Measurements from ENCODE around the gene ZBTB34.
A peak's percentile ranks its signal among the peaks of the same experiment; 100 is the strongest.

ZBTB34 gene

DNA sequence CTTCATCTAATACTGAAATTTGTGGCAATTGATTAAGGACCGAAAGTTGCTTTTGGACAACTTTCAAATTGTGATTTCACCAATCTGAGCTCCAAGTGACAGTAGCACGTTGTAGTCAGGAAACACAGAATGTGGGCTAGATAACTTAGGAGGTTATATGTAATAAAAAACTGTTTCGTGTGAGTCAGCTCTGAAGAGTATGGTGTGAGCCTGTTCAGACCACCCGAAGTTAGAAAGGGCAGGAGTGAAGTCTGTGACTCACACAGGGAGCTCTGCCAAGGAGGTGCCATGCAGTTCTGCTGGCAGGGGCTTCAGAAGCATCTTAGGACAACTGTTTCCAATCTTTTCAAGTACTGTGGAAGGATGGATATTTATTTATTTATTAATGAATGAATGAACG lies 16.4 kb upstream of the ZBTB34 start:
- no peak for DNase-seq

DNA sequence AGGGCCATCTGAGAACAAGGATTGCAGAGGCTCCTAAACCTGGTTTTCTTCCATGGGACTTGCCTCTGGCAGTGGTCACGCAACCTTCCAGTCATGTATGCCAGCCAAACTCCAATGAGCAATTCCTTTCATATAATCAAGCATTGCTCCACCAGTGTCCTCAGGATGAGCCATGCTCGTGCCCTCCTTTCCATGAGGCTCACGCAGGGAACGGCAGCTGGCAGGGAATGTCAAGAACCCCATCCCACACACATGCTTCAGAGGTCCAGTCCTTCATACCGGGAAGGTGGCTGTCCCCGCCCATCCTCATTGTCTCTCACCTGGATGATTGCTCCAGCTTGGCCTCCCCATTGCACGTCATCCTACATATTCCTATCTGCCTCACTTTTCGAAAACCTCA lies 13.4 kb upstream of the ZBTB34 start:
- DNase-seq, result no peak

DNA sequence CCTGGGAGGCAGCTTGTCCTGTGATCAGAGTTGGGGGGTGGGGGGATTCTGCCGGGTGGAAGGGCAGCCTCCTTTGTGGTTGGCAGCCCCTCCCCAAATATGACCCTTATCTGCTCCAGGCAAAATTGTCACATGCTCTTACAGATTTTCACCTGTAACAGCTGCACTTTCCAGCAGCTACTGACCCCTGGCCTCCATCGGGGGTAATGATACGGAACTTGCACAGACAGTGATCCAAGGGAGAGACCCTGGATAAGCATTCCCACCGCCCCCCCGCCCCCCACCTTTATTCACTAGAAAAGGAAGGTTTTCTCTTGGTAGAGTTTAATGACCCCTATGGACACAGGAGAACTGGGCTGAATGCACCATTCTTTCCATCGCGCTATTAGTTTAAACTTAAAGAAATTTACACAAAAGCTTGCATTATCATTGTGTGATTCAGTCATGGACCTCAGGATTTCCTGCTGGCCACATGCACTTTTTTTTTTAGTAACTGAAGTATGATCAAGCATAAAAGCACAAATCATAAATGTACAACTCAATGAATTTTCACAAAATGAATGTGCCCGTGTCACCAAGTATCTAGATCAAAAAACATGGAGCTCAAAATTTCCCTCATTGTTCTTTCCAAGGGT lies 10.7 kb upstream of the ZBTB34 start:
- no peak for DNase-seq

DNA sequence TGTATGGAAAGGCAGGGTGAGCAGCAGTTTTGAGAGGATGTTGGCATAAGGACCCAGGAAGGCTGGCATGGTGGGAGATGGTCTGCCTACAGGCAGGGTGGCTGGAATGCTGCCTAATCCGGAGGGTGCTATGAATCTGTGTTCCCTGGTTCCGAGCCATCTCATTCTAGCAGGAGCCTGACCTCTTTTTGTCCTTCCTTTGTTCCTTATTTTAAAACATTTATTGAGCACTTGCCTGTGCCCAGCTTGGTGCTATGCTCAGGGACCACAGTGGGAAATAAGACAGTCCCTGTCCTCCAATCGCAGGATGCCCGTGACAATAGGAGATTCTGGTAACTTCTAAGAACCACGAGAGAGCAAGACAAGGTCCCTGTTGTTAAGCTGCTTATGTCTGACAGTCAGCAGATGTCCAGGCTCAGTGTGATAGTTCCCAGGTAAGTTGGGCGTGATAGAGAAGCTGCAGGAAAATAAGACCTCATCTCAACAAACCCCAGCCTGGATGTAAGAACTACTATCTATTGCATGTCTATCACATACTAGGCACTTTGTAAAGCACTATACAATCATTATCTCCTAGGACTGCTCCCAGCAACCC lies 9.1 kb upstream of the ZBTB34 start:
- no peak for DNase-seq

DNA sequence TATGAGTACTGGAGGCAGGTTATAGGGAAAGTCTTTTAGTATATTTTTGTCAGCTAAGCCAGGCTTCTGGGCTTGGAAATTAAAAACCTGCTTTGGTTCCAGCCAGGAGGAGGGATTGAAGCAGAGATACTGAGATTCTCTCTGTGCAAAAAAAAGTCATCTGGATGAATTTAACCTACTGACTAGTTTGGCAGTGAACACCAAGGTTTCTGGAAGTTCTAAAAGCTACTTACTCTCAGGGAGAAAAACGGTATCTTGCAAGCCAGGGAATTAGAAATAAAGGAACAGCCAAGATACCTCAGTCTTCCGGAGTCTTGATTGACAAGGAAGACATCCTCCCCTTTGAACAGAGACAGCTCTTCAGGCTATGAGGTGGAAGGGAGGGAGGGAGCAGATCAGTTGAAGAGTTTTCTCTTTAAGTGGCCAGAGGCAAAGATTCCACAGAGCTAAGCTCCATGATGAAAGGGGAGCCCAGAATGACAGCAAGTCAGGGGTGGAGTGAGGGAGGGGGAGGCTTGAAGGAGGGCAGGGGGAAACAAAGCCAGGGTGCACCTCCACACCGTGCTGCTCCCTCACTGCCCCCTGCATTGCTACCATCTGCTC lies 8.3 kb upstream of the ZBTB34 start:
- DNase-seq, result no peak

DNA sequence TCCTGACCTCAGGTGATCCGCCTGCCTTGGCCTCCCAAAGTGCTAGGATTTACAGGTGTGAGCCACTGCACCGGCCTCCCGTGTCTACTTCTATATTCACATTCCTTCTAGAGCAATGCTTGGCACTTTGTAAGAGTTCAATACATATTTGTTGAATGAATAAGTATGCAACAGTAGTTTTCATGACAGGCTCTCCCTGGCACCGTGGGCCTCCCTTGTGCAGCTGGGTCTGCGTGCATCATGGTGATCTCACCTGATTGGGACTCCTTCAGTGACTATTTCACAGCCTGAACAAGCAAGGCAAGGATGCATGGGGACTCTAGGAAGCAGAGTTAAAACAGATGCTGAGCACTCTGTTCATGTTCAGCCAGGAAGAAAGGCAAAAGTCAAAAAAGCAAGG lies 6.8 kb upstream of the ZBTB34 start:
- DNase-seq, result no peak

DNA sequence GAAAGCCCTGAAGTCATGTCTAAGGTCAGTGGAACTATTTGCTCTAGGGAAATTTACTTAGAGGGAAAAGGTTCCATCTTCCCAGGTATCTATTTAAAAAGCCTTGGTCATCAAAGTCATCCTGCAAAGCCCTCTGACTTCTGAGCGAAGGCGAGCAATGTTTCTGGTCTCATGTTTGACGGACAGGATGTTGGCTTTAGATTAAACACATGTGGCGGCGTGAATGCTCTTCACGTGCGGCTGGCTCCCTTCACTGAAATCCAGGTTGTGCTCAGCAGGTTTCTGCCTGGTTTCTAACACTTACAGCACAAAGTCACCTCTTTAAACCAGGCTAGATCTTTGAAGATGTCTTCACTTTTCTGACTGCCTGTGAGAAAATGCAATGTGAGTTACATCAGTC lies 5.7 kb upstream of the ZBTB34 start:
- no peak for DNase-seq

DNA sequence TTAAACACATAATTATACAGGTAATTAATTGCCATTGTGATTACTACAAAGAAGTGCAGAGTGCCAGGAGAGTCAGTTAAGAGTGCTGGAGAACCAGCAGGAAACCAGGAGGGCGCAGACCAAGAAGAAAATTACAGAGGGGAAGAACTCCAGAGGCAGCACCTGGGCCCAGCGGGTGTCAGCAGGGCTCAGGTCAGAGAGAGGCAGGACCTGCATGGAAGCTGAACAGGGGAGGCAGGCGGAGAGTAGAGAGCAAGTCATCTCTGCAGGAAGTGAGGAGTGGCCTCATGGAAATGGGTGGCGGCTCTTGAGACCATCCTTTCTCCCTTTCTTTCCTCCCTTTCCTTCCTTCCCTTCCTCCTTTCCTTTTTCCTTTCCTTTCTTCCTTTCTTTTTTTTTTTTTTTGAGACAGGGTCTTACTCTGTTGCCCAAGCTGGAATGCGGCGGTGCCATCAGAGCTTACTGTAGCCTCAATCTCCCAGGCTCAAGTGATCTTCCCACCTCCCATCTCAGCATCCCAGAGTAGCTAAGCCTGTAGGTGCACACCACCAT lies 4.0 kb upstream of the ZBTB34 start:
- no peak for DNase-seq

DNA sequence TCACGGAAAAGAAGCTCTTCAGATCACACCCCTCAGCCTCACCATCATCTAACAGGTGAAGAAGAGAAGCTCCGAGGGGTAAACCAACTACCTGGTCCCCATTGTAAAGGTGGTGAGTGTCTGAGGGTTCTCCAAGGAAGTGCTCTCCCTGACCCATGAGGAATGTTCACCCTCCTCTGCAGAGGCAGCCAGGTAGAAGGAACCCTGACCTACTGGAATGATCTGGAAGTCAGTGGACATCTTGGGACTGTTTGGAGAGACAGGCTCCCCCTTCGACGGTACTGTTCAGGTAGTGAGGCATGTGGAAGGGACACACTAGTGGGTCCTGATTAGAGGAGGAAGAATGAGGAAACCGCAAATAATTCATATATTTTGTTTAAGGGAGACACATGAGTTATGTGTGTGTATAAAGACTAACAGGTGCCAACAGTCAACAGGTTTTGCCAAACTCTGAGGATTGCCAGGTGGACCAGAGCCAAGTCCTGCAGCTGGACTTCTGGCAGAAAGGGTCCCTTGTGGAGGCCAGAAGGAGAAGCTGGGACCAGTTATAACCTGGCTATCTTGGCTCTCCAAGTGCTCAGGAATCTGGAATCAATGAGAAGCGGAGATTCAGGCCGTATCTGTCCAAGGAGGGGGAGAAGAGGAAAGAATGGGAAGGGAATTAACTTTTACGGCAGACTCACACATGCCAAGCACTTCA lies 3.0 kb upstream of the ZBTB34 start:
- peak; percentile 55 for DNase-seq

DNA sequence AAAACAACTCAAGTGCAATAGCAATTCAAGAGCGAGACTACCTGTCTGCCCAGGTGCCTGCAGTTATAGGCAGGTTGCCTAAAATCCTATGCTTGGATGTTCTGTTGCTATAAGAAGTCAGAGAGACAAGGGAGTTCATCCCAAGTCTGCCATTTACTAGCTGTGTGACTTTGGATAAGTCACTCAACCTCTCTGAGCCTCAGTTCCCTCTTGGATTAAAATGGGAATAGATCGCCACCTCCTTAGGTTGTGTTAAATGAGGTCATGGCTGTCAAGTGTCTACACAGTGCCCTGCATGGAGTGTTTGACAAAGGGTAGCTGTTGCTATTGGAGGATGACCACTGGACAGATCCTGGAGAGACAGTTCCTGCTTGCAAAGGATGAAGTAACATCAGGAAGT lies 1.3 kb upstream of the ZBTB34 start:
- DNase-seq, result no peak

DNA sequence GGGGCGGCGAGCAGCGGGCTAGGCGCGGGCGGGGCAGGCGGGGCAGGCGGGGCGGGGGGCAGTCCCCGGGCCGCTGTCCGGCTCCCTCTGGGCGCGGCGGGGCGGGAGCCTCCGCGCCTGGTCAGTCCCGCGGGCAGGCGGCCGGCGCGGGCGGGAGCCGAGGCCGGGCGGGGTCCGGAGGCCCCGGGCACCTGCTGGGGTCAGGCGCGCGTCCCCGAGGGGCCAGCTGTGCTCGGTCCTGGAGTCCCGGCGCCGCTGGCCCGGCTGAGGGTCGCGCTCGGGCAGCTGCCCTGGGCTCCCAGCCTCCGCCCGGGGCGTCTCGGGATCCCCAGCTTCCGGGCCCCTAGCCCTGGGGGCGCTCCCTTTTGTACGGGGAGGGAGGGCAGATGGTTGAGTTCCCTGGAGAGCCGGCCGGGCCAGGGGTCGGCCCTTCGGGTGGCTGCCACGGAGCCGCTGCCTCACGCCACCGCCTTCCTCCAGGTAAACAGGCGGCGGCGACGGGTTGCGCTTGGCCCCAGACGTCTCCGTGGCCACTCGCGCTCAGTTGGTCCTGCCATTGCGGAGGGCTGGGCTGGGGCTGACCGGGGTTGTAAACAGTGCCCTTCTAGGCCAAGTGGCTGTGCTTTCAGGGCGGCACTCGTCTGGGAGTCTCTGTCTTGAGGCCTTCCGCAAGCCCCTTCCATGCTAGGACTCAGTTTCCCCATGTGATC lies 473 bp downstream of the ZBTB34 start:
- DNase-seq, result no peak

DNA sequence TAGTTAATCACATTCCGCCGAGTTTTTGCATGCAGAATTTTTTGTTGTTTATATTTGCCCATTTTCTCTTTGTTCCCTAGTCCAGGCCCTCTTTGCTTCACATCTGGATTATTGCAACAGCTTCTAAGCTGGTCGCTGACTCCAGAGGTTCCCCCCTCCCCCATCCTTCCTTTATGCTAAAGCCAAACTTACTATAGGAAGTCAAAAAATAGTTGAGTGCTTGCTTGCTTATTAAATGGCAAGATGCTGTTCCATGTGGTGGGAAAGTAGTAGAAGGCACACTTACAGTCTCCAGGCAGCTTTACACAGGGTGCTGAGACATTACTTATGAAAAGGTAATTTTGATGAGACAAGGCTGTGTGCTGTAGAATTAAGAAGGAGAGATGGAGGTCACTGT lies 1.3 kb downstream of the ZBTB34 start:
- DNase-seq, result no peak

DNA sequence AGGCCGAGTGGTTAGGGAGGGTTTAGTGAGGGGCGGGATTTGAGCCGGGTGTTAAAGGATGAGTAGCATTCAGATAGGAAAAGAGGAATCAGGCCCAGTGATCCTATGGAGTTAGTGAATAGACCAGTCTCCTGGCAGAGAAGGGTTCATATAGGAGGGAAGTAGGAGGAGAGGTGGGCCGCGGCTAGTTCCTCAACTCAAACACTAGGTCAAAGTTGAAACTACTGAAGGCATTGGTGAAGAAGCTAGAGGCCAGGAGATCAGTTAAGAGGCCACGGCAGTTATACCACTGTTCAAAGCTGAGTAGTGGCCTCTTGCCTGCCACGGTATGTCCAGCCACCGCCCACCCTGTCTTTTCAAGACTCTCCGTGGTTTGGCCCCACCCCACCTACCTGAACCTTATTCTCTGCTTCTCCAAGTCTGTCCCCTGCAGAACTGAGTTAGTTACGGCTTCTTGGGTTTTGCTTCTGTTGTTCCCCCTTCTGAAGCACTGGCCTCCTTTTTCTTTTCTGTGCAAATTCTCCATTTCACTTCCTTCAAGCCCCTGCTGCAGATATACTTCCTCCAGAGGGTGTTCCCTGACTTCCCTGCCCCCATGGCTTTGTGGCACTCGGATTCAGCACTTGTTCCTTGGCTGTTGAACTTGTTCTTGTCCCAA lies 1.8 kb downstream of the ZBTB34 start:
- DNase-seq, result no peak

DNA sequence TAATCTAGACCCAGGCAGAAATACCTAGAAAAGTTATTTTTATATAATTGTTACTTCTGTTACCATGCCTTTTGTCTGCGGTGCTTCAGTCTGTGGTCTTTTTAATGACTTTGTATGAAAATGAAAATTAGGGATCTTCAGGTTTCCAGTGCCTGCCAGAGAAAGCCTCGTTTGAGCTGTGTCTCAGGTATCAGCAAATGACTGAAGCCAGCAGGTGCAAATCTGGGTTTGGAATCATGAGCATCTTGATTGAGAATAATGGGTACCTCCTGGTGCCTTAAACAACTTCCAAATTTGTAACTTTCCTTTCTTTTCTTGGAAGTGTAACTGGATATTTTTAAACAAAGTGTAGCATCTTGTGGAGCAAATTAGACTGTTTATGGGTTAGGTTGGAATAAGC lies 4.3 kb downstream of the ZBTB34 start:
- no peak for DNase-seq

DNA sequence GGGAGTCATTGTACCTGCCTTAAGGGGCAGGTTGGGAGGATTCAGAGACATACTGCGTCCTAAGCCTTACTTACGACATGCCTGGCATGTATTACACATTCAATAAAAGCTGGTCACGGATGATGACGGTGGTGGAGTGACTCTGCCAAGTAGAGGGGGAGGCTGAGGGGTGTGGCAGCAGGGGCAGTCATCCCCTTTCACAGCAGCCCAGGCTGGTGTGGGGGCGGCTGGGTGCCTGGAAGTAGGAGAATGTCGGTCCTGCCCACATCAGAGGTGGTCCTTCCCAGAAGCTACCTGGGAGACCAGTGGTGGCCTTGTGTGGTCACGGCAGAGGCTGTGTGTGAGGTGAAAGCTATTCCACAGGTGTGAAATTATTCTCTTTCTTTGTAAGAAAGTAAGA lies 8.9 kb downstream of the ZBTB34 start:
- no peak for DNase-seq

DNA sequence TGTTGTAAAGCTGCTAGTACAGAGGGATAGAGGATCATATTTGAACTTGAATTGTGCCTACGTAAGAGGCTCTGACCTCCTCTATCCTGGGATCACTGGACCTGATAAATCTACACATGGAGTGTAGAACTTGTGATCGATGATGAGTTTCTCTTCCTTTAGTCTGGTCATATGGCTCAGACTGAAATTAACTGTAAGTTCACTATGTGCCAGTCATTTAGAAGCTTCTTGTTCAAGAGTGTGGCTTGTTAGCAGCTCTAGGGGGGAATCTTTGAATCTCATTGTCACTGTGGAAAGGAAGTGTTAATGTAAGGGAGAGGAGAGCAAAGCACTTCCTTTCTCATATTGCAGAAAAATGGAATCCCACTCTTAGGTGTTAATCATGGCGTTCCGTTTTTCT lies 12.1 kb downstream of the ZBTB34 start:
- no peak for DNase-seq

DNA sequence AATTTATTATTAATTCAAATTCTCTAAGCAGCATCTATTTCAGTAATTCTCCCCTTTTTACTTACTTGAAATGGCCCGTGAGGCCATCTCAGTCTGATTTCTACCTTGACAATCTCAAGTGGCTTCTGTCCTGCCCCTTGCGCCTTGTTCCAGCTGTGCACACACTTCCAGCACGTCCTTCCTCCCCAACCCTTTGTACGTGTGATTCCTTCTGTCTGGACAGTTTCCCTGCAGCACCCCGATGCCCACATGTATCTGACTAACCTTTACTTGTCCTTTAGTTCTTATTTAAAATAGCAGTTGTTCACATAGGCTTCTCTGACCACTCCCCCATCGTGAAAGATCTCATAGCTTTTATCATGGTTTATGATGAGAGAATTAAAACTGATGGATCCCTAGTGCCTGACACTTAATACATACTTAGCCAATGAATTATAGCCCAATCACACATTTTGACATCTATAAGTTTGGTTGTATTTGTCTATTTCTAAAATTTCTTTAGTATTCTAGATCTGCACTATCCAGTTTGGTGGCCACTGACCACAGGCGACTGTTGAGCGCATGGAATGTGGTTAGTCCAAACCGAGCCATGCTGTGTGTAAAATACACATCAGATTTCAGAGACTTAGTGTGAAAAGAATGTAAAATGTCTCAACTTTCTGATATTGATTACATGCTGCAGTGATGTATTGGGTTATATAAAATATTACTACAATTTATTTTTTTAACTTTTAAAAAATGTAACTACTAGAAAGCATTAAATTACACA lies 14.3 kb downstream of the ZBTB34 start:
- no peak for DNase-seq

DNA sequence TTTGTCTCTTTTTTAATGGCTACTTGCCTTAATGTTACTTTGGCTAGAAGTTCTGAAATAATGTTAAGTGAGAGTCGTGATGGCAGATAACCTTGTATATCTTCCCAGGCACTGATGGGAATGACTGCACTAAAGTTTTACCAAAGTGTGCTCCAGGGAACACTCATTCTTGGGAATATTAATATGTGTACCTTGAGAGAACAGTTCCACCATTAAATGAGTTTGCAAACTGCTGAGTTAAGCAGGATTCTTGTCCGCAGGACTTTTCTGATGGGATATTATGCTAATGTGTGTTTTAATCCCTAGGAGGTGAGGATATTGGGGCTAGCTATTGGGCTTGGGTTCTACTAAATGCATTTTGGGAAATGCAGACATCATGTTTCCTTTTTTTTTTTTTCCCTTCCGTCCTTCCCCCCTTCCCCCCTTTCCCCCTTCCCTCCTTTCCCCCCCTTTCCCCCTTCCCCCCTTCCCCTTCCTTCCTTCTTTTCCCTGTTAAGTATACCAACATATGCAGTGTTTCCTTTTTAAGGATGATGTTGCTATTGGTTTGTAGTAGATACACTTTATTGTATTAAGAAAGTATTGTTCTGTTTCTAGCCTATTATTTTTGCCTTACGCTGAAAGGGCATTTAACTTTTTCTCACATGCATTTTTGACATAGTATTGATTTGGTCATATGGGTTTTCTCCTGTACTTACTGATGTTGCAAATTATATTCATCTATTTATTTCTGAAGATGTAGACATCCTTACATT lies 15.5 kb downstream of the ZBTB34 start:
- no peak for DNase-seq

DNA sequence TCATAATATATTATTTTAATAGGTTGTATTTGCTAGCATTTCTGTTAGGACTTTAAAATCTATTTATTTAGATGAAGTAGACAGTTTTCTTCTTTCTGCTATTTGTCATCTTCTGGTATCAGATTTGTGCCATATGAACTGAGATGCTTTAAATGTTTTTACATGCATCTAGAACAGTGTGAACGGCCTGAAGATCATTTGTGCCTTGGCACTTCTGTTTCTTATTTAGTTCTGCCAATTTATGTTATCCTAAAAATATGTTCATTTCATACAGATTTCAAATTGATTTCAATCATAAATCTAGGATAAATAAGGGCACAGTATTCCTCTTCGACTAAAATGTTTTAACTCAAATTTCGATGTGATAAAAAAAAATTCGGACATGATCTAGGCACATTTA lies 16.1 kb downstream of the ZBTB34 start:
- no peak for DNase-seq

DNA sequence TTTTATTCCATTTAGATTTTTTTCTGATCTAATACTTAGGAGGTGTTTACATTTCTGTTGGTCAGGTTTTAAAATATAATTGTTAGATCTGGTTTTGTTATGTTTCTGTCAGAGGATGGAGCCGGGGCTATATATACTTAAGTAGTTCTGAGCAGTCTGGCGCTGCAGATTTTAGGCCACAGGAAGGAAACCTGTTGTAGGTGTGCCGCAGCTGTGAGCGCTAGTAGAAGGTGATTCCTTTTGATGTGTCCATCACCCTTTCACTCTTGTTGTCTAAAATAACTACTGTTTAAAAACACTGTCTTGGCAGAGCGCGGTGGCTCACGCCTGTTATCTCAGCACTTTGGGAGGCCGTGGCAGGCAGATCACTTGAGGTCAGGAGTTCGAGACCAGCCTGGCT lies 17.0 kb downstream of the ZBTB34 start:
- no peak for DNase-seq

DNA sequence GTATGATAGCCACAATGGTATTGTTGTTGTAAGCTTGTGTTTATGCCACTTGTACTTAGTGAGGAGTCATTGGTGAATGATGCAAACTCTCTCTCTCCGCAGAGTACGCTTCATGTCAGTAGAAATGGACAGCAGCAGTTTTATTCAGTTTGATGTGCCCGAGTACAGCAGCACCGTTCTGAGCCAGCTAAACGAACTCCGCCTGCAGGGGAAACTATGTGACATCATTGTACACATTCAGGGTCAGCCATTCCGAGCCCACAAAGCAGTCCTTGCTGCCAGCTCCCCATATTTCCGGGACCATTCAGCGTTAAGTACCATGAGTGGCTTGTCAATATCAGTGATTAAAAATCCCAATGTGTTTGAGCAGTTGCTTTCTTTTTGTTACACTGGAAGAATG lies 18.8 kb downstream of the ZBTB34 start:
- DNase-seq, result no peak
